HG03442 (cell line): ENCODE measurements around the gene COL2A1.

Experiments
- ATAC-seq: cut with Tn5 transposase; IDR thresholded peaks from one replicate; pipeline ENCODE4 v1.9.1; 2021; ENCODE audit warnings: mild to moderate bottlenecking, moderate library complexity; ENCODE audit not compliant: unreplicated experiment

The COL2A1 gene

GRCh38 chr12:48015954-48016353 is 11.7 kb upstream of the COL2A1 start:
- no peak for ATAC-seq

- ATAC-seq: no peak
These were observed 10.9 kb upstream of the COL2A1 start for GRCh38 chr12:48015129-48015528.

- no peak for ATAC-seq
These were observed 9.0 kb upstream of the COL2A1 start for GRCh38 chr12:48013287-48013686.

GRCh38 chr12:48012070-48012469 is 7.8 kb upstream of the COL2A1 start:
- no peak for ATAC-seq

GRCh38 chr12:48010366-48010970 is 6.2 kb upstream of the COL2A1 start:
- no peak for ATAC-seq

- no peak for ATAC-seq
These were observed 5.2 kb upstream of the COL2A1 start for GRCh38 chr12:48009471-48009870.

GRCh38 chr12:48008950-48009349 is 4.7 kb upstream of the COL2A1 start:
- no peak for ATAC-seq

GRCh38 chr12:48008349-48008748 is 4.1 kb upstream of the COL2A1 start:
- no peak for ATAC-seq

- no peak for ATAC-seq
These were observed 2.9 kb upstream of the COL2A1 start for GRCh38 chr12:48007206-48007605.

GRCh38 chr12:48005750-48006021 is 1.4 kb upstream of the COL2A1 start:
- ATAC-seq: no peak

- ATAC-seq: no peak
These were observed 899 bp upstream of the COL2A1 start for GRCh38 chr12:48005001-48005749.

GRCh38 chr12:48003226-48004052 is 837 bp downstream of the COL2A1 start:
- ATAC-seq: no peak

GRCh38 chr12:48002773-48003218 is 1.5 kb downstream of the COL2A1 start:
- ATAC-seq: no peak

- no peak for ATAC-seq
These were observed 1.9 kb downstream of the COL2A1 start for GRCh38 chr12:48002414-48002730.

GRCh38 chr12:48001505-48002413 is 2.5 kb downstream of the COL2A1 start:
- no peak for ATAC-seq

- ATAC-seq: no peak
These were observed 3.3 kb downstream of the COL2A1 start for GRCh38 chr12:48000878-48001504.

GRCh38 chr12:47999816-48000215 is 4.5 kb downstream of the COL2A1 start:
- ATAC-seq: no peak

- no peak for ATAC-seq
These were observed 7.0 kb downstream of the COL2A1 start for GRCh38 chr12:47997321-47997720.

- no peak for ATAC-seq
These were observed 8.3 kb downstream of the COL2A1 start for GRCh38 chr12:47995981-47996401.

GRCh38 chr12:47993491-47993890 is 10.8 kb downstream of the COL2A1 start:
- ATAC-seq: no peak

- ATAC-seq: no peak
These were observed 11.5 kb downstream of the COL2A1 start for GRCh38 chr12:47992776-47993175.
